HG03378 (cell line): ENCODE results near the gene TMEM229A.
"Not testable (repeated sequence)": the region's sequence is repeated elsewhere in the genome, so short reads cannot be mapped to it uniquely, and the experiment has no call there.

Experiments used
- ATAC-seq: cut with Tn5 transposase; IDR thresholded peaks from one replicate; pipeline ENCODE4 v1.9.1; 2021; ENCODE audit warnings: mild to moderate bottlenecking, moderate library complexity; ENCODE audit not compliant: unreplicated experiment

The TMEM229A gene

DNA sequence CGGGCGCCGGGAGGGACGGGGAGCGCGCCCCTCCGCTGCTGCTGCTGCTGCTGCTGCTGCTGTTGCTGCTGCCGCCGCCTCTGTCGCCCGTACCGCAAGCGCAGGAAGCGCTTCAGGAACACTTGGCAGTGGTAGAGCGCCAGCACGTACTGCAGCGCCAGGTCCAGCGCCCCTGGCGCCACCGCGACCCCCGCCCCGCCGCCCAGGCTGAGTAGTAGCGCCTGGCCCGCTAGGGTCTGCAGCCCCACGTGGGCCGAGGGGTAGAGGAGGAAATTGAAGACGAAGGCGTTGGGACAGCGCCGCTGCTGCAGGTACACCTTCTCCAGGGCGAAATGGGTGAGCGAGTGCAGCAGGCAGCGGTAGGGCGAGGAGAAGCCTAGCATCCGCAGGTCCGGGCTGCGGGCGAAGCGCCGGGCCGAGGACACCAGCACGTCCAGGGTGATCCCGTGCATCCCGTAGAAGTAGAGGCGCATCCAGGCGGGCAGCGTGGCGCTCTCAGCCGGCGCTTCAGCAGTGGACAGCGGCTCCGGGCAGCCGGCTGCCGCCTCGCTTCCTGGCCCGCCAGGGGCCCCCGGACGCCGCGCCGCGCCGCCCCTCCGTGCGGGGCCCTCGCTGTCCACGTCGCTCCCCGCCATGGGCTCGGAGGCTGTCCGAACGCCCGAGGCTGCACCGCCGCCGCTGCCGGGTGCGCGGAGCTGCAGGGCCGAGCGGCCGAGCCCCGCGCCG is at the start of gene TMEM229A:
TMEM229A (minus strand) TSS at position 699 of the 726 bp plus-strand sequence; CDS start at position 635, 64 bp downstream.
- ATAC-seq = no peak

- ATAC-seq = not testable (repeated sequence)
Measured at GRCh38 chr7:124082234-124082633, 49.4 kb upstream of the TMEM229A start.

GRCh38 chr7:124077546-124077945 is 44.7 kb upstream of the TMEM229A start:
- ATAC-seq = no peak

GRCh38 chr7:124076841-124077240 is 44.0 kb upstream of the TMEM229A start:
- no peak for ATAC-seq

DNA sequence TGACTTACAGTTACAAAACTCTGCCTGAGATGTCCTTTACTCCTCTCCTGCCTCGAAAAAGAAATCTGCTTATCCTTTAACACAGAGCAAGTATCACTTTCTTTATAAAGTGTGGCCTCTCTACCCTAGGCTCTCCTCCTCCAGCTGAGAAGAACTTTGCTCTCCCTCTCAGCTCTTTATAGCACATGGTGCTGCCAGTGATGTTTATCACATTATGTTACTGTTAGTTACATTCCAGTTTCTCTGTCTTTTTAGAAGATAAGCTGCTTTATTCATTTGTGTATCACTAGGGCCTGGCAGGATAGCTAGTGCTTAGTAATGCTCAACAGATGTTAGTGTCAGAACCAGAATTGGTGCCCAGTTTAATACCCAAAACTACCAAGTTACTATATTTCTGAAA is 41.1 kb upstream of the TMEM229A start:
- ATAC-seq = no peak

GRCh38 chr7:124073310-124073645 is 40.4 kb upstream of the TMEM229A start:
- ATAC-seq = no peak

DNA sequence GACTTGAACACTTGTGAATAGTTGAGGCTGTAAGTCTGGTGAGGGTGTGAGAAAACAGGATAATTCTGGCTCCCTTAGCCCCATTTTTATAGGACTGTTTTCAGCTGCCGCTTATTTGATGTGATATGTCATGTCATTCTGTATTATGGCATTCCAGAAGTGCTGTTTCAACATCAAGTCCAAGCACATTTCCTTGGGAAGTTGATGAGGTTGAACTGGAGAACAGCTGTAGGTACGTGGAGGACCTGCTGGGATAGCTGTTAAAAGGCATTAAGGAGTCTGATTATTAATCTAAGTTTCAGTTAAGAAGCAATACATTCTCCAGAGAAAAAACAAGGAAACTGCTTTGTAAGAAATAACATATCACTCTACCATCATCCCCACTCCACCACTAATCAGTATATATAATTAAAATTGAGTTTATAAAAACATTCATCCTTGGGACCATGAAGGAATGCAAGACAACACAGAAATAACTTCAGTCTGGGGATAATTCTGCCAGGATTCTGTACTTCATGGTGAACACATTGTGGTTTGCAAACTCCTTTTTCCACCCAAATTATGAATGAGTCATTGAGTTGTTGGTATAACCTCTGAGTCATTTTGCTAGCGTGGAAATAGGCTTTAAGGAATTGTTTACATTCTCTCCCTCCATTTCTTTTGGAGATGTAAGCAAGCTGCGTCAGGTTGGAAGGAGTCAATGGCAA is 39.9 kb upstream of the TMEM229A start:
- no peak for ATAC-seq

DNA sequence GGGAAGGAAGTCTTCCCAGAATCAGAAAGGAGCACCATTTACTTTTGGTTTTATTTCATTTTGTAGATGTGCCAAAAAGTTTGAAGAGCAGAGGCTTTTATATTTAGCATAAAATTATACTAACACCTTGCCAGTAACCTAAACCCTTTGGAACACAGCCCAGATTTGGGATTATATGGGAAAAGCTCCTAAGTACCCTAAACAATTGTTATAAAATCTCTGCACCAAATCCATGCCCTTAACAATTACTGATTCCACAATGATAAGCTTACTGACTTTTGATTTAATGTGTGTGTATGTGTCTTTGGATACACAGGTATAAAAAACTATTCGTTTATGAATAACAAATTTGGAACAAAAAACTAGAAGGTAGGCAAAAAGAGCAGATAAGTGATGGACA is 39.0 kb upstream of the TMEM229A start:
- ATAC-seq = no peak

DNA sequence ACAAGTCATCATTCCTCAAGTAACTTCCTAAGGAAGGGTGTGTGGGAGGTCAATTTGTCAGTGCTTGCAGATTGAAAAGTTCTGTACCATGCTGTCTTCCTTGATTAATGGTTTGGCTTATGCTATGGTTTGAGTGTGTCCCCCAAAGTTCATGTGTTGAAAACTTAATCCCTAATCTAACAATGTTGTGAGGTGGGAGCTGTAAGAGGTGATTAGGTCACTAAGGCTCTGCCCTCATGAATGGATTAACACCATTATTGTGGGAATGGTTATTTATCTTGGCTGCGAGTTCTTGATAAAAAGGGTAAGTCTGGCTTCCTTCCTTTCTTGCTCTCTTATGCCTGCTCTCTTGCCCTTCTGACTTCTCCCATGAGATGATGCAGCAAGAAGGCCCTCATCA is 29.3 kb upstream of the TMEM229A start:
- no peak for ATAC-seq

DNA sequence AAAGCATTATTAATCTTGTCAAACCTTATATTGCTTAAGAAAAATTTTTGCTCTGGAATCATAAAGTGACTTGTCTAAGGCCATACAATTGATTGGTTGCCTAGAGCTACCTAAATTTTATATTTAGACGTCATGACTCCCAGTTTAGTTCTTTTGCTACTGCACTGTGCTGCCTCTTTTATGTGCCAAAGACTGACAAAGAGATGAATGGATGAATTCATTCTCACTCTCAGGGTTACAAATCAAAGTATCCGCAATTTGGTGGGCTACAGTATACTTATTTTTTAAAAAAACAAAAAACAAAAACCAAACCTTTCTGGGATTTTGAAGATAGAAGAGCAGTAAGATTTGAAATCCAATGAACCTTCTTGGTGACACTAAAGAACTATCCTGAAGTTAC is 27.7 kb upstream of the TMEM229A start:
- ATAC-seq = no peak

DNA sequence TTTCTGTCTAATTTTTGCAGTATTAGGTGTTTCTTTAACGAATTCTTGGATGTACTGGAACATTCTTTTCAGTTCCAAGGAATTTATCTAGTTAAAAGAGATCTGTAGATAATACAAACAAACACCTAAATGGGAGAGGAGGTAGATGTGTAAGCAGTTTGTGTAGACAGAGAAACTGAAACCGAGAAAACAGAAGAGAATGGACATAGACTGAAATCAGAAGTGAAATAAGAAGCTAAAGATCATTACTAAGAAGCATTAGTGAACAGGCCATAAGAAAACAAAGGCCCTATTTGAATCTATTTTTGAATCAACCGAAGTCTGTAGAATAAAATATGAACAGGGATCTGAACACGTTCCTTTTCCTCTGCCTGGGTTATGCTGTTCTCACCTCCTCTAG is 26.5 kb upstream of the TMEM229A start:
- peak; percentile 99 for ATAC-seq

- ATAC-seq = no peak
Measured at GRCh38 chr7:124058515-124058914, 25.6 kb upstream of the TMEM229A start.

DNA sequence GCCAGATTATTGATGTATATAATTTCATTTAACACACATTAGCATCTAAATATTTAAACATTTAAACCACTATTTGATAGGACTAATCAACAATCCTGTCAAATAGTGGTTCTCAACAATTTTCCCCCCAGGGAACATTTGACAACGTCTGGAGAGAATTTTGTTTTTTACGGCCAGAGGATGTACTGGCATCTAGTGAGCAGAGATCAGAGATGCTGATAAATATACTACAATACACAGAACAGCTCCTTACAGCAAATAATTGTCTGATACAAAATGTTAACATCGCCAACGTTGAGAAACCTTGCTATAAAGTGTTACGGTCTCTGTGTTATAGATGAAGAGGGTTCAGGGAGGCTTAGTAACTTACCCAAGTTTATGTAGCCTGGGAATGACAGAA is 25.0 kb upstream of the TMEM229A start:
- ATAC-seq = no peak

- ATAC-seq = no peak
Measured at GRCh38 chr7:124056234-124056633, 23.4 kb upstream of the TMEM229A start.

- no peak for ATAC-seq
Measured at GRCh38 chr7:124051681-124052377, 19.0 kb upstream of the TMEM229A start.

GRCh38 chr7:124042826-124043225 is 10.0 kb upstream of the TMEM229A start:
- ATAC-seq = no peak

- no peak for ATAC-seq
Measured at GRCh38 chr7:124041439-124041838, 8.6 kb upstream of the TMEM229A start.

DNA sequence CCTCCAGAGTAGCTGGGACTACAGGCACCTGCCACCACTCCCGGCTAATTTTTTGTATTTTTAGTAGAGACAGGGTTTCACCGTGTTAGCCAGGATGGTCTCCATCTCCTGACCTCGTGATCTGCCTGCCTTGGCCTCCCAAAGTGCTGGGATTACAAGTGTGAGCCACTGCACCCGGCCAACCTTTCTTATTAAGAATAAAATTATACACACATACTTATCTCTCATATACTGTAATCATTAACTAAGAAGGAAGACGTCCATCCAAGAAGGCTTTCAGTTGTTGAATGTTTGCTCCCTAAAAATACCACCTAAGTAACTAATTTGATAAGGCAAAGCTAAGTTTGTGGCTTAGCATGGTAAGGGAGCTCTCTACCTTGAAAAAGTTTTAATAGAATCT is 5.0 kb upstream of the TMEM229A start:
- not testable (repeated sequence) for ATAC-seq

DNA sequence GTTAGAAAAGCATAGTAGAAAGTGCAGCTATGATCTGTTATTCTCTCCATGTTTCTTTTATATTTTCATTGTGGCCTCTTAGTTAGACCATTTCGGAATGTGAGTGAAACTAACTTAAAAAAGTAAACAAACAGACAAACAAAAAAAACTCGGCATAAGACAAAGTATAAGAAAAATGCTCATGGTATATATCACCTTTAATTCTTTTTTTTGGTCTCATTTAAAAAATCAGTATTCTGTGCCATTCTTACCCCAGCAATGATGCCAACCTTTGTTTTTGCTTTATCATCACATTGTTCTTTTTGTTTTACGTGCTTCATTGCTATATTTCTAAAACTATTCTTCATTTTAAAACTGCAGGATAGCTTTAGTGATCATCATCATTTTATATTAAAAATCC is 2.8 kb upstream of the TMEM229A start:
- no peak for ATAC-seq

GRCh38 chr7:124034754-124035100 is 1.9 kb upstream of the TMEM229A start:
- ATAC-seq = no peak

DNA sequence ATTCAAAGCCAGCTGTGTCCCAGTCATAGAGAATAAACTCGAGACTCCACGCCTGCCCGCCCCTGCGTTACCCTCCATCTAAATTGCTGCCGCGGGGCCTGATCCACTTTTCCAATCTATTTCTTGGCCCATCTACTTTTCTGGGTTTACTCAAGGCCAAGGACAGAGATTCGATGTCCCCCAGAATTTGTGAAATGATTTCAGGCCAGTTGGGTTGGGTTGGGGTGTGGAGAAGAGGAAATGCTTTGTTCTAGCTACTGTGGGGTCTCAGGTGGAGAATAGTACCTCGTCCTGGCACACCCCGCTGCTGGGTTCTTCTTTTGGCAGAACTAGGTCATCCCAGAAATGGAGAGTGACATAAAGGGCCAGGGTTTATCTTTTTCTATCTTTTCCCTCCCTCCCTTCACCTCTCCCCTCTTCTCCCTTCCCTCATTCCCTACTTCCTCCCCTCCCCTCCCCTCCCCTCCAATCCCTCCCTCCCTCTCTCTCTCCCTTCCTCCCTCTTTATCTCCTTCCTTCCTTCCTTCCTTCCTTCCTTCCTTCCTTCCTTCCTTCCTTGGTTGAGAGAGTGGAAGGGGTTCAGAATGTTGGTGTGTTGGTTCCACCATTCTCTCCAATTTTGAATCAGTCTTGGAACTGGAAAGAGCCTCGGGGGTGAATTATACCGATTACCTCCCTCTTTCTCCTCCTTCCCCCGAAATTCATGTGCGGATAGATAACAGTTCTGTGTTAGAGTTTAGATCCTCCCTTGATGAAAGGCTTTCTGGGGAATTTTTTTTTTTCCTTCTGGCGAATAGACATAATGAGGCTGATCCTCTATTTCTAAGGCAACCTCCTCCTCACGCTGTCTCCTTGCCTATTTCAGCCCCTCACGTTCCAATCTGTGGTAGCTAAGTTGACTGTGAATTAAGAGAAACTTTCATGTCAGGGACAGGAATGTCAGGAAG is 1.2 kb upstream of the TMEM229A start:
- ATAC-seq = no peak
